Cardiac muscle cell (in vitro differentiated cells and primary cell): ENCODE measurements around the gene DDX28. TPM values are rescaled to one million over a fixed set of nuclear protein-coding genes. Genes with fewer than 3 reads are reported as not detected.
"Not testable (repeated sequence)": the region's sequence is repeated elsewhere in the genome, so short reads cannot be mapped to it uniquely, and the experiment has no call there.

Experiments used
- DNase-seq, 2 donors: peaks; one replicate each; pipeline versions ENCODE4 v3.0.0 to v3.0.0-alpha.2; 2010 to 2017; ENCODE audit warnings: low read depth in 1 of 2, low spot score in 1 of 2
- H3K27ac ChIP-seq: fragments of 200-600 bp; sonication (generic); 2 replicates; pipeline ENCODE4 v1.5.1; 2016
- H3K27me3 ChIP-seq: fragments of 200-600 bp; sonication (generic); 2 replicates; pipeline ENCODE4 v1.6.0; 2016; ENCODE audit warnings: control low read depth
- H3K36me3 ChIP-seq: fragments of 200-600 bp; sonication (generic); 2 replicates; pipeline ENCODE4 v1.5.1; 2016; ENCODE audit warnings: control low read depth
- H3K4me1 ChIP-seq: fragments of 200-600 bp; sonication (generic); 2 replicates; pipeline ENCODE4 v1.8.1; 2017; ENCODE audit warnings: low read depth, mild to moderate bottlenecking, mixed run types
- H3K4me3 ChIP-seq: fragments of 200-600 bp; sonication (generic); 2 replicates; pipeline ENCODE4 v1.5.1; 2016; ENCODE audit warnings: mild to moderate bottlenecking
- H3K9me3 ChIP-seq: fragments of 200-600 bp; sonication (generic); 2 replicates; pipeline ENCODE4 v1.5.1; 2017; ENCODE audit warnings: low read depth, mild to moderate bottlenecking, control low read depth
- CTCF ChIP-seq: IDR thresholded peaks from 2 replicates; pipeline ENCODE4 v1.5.1; 2012; ENCODE audit warnings: low read depth, mild to moderate bottlenecking, low read length
- polyA plus RNA-seq: library from polyadenylated mRNA; unstranded; fragments of >200 nt; fragmentation: Nextera tagmentation; extraction: Ambion mirVana; gene quantifications from 2 replicates; pipeline ENCODE4 v1.2.1, GENCODE V29; 2016
- total RNA-seq: library from RNA; depleted of rRNA; stranded (reverse); fragments of >200 nt; gene quantifications from 2 replicates; pipeline ENCODE4 v1.2.3, GENCODE V29; 2016

The DDX28 gene
- total and polyA plus RNA-seq, 2 experiments from 2014 or later = 15.3 to 20.1 TPM

DNA sequence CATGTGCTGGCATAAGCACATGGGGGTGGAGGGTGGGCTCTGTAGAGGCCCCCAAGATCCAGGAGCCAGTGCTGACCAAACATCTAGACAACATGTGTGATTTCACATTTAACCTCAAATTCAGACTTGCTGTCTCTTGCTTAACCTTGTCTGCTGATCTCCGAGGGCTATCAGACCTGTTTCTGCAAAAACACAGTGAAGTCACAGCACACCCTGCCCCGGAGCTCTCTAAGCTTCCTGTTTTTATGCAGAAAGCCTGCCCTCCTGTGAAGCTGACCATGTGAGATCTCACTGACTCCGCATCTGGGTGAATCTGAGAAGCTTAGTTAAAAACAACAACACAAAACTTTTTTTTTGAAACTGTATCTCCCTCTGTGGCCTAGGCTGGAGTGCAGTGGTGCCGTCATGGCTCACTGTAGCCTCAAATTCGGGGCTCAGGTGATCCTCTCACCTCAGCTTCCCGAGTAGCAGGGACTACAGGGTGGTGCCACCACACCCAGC, 17.2 kb downstream of the DDX28 start:
- Histone ChIP-seq H3K36me3 (no peaks in the 10 kb centered on the region), H3K4me3 (no peak overlapping the region), H3K9me3 (no peaks in the 10 kb centered on the region), H3K27me3 (no peaks in the 10 kb centered on the region), H3K27ac (no peak overlapping the region), H3K4me1 (no peaks in the 10 kb centered on the region)
- DNase-seq = peak in 1 of 2 donors; percentile 26
- no peak for TF ChIP-seq CTCF

GRCh38 chr16:68005211-68005610, 17.8 kb downstream of the DDX28 start:
- no peak for DNase-seq
- Histone ChIP-seq H3K4me1 (no peaks in the 10 kb centered on the region), H3K9me3 (no peaks in the 10 kb centered on the region), H3K27me3 (no peaks in the 10 kb centered on the region), H3K36me3 (no peaks in the 10 kb centered on the region), H3K27ac (no peak overlapping the region), H3K4me3 (no peak overlapping the region)
- TF ChIP-seq CTCF = no peak

GRCh38 chr16:68003031-68003430, 20.0 kb downstream of the DDX28 start:
- no peaks in the 10 kb centered on the region for H3K9me3 ChIP-seq
- no peak overlapping the region for H3K4me3 ChIP-seq
- no peaks in the 10 kb centered on the region for H3K4me1 ChIP-seq
- no peak overlapping the region for H3K27ac ChIP-seq
- TF ChIP-seq CTCF = no peak
- peak in 1 of 2 donors; percentile 18 for DNase-seq
- H3K36me3 ChIP-seq = no peaks in the 10 kb centered on the region
- H3K27me3 ChIP-seq = no peaks in the 10 kb centered on the region

GRCh38 chr16:68000450-68000849, 22.6 kb downstream of the DDX28 start:
- no peaks in the 10 kb centered on the region for H3K9me3 ChIP-seq
- no peaks in the 10 kb centered on the region for H3K36me3 ChIP-seq
- H3K4me1 ChIP-seq = no peaks in the 10 kb centered on the region
- H3K4me3 ChIP-seq = no peak overlapping the region
- TF ChIP-seq CTCF = no peak
- H3K27ac ChIP-seq = no peak overlapping the region
- DNase-seq = peak in 1 of 2 donors; percentile 6
- H3K27me3 ChIP-seq = no peaks in the 10 kb centered on the region

DNA sequence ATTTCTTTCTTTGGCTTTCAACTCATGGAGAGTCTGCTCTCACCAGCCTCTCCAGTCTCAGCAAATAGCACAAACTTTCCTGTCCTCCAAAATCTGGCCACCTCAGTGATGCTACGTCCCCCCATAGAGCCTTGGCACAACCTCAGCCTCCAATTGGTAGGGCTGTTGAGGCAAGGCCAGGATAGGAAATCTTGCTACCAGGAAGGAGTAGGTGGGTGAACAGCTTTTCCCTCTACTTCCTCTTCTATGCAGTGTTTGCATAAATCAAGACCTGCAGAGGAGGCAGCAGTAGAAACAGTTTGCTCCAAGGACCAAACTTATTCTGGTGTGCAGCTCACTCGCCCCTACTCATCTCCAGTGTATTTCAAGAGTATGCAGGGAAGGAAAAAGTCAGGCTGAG, 23.0 kb downstream of the DDX28 start:
- Histone ChIP-seq H3K36me3 (no peaks in the 10 kb centered on the region), H3K27ac (no peak overlapping the region), H3K4me1 (no peaks in the 10 kb centered on the region), H3K27me3 (no peaks in the 10 kb centered on the region), H3K4me3 (no peak overlapping the region), H3K9me3 (no peaks in the 10 kb centered on the region)
- TF ChIP-seq CTCF = no peak
- DNase-seq = no peak

- not testable (repeated sequence) for H3K27me3 ChIP-seq, H3K36me3 ChIP-seq, H3K27ac ChIP-seq, H3K4me3 ChIP-seq, H3K9me3 ChIP-seq, DNase-seq, H3K4me1 ChIP-seq
Measured at GRCh38 chr16:67998779-67999688, 24.0 kb downstream of the DDX28 start, which contains the start of gene DPEP2. DPEP2 (minus strand) TSS chr16:67999484; CDS start chr16:67993212, 6,272 bp downstream.

DNA sequence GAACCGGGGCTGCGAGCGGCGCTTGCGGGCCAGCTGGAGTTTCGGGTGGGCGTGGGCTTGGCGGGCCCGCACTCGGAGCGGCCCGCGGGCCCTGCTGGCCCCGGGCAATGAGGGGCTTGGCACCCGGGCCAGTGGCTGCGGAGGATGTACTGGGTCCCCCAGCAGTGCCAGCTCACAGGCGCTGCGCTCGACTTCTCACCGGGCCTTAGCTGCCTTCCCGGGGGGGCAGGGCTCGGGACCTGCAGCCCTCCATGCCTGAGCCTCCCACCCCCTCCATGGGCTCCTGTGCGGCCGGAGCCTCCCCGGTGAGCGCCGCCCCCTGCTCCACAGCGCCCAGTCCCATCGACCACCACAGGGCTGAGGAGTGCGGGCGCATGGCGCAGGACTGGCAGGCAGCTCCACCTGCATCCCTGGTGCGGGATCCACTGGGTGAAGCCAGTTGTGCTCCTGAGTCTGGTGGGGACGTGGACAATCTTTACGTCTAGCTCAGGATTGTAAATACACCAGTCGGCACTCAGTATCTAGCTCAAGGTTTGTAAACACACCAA, 24.7 kb downstream of the DDX28 start:
- H3K27ac ChIP-seq, H3K27me3 ChIP-seq, H3K36me3 ChIP-seq, DNase-seq, H3K4me3 ChIP-seq, H3K4me1 ChIP-seq, H3K9me3 ChIP-seq: not testable (repeated sequence)
